Activated CD8-positive, alpha-beta T cell treated with anti-CD3 and anti-CD28 coated beads, Interleukin-2, amount 10 ng/mL, durations not matched to agents 7 days and 5 days (primary cell): Measurements from ENCODE around the gene GHRH. TPM values are rescaled to one million over a fixed set of nuclear protein-coding genes. Genes with fewer than 3 reads are reported as not detected.

Source experiments
- total RNA-seq, 2 experiments: library from RNA; stranded (reverse); gene quantifications; one replicate each; pipeline ENCODE4 v1.2.3, GENCODE V29; 2021

GHRH gene
- total RNA-seq, 2 experiments from 2014 or later, result not detected

Other genes starting within 250 kb of the GHRH start
- 10 to 100 TPM; 55.6 to 56.3 TPM for gene RBL1, start 165.8 kb downstream of the GHRH start, total RNA-seq
- 100 to 1,000 TPM; 163 to 165 TPM for gene RPN2, start 82.5 kb downstream of the GHRH start, total RNA-seq
- gene MROH8, start 82.3 kb downstream of the GHRH start, total RNA-seq, result 1 to 10 TPM; 2.6 to 2.8 TPM
- 10 to 100 TPM; 10.1 to 10.9 TPM for gene MANBAL, start 27.8 kb upstream of the GHRH start, total RNA-seq
- 1 to 10 TPM; 3.2 to 6.5 TPM for gene SRC, start 84.3 kb upstream of the GHRH start, total RNA-seq